Activated T-cell treated with anti-CD3 and anti-CD28 coated beads, Interleukin-2, amount 50 U/mL, for 4 hours (primary cell): ENCODE data around the gene DCAF7. TPM values are rescaled to one million over a fixed set of nuclear protein-coding genes. Genes with fewer than 3 reads are reported as not detected.

Experiments
- ATAC-seq, 2 donors: fragments of 200-7000 bp; cut with Tn5 transposase; one replicate each; pipeline ENCODE4 v1.10.0; 2021
- DNase-seq: peaks from one replicate; pipeline ENCODE4 v3.0.0-alpha.2; 2020
- H3K27me3 Mint-ChIP-seq: one replicate; pipeline ENCODE4 v1.8.0; 2021; ENCODE audit warnings: low read depth, mixed read lengths
- H3K36me3 Mint-ChIP-seq: one replicate; pipeline ENCODE4 v1.8.0; 2022; ENCODE audit warnings: mixed read lengths; ENCODE audit not compliant: insufficient read depth
- H3K4me1 Mint-ChIP-seq: one replicate; pipeline ENCODE4 v1.8.0; 2021; ENCODE audit warnings: low read depth, mixed read lengths
- H3K4me3 Mint-ChIP-seq: one replicate; pipeline ENCODE4 v1.8.0; 2021; ENCODE audit warnings: mild to moderate bottlenecking, moderate library complexity, mixed read lengths
- H3K9me3 Mint-ChIP-seq: one replicate; pipeline ENCODE4 v1.8.0; 2021; ENCODE audit warnings: mixed read lengths
- total RNA-seq, 3 donors: library from RNA; stranded (reverse); gene quantifications; one replicate each; pipeline ENCODE4 v1.2.1, GENCODE V29; 2021

DCAF7 gene
- total RNA-seq, 3 donors from 2014 or later, result 82.1 to 89.7 (median 86.0) TPM

- Mint-ChIP-seq H3K27me3 (peaks cover 19% of the 10 kb centered on the region), H3K9me3 (no peaks in the 10 kb centered on the region), H3K4me1 (peaks cover 3% of the 10 kb centered on the region), H3K36me3 (no peaks in the 10 kb centered on the region), H3K4me3 (no peak overlapping the region)
- no peak for ATAC-seq
- no peak for DNase-seq
Measured at GRCh38 chr17:63533433-63534077, 16.7 kb upstream of the DCAF7 start.

- H3K4me1 Mint-ChIP-seq, result peaks cover 5% of the 10 kb centered on the region
Measured at GRCh38 chr17:63534078-63534570, 16.2 kb upstream of the DCAF7 start.

DNA sequence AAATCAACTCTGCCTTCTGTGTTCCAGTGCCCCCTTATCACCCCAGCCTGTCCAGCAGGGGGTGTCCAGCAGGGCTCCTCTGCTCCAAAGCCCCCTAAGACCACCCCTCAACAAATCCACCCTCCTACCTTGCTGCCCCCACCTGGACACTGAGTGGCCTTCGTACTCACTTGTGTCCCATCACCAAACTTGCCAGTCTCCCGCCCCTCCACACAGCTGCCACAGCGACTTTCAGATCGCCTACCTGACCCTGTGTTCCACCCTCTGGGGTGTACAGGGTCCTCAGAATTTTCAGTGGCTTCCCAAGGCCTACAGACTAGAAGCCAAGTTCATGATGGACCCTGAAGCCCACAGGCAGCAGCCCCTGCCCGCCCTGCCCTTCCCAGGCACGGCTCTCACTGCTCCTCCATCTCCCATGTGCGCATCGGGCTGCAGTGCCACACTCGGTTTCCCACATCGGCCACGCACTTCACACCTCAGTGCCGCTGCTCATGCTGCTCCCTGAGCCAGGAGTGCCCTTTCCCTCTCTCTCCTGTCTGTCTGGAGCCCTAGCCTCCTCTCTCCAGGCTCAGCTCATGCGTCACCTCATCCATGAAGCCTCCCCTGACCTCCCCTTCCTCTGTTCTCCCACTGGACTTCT is 15.3 kb upstream of the DCAF7 start:
- Mint-ChIP-seq H3K27me3 (peaks cover 33% of the 10 kb centered on the region), H3K9me3 (no peaks in the 10 kb centered on the region), H3K4me3 (no peak overlapping the region), H3K4me1 (peaks cover 5% of the 10 kb centered on the region), H3K36me3 (no peaks in the 10 kb centered on the region)
- no peak for ATAC-seq
- DNase-seq, result no peak

More at GRCh38 chr17:63534078-63534570, 16.2 kb upstream of the DCAF7 start:
- Mint-ChIP-seq H3K36me3 (no peaks in the 10 kb centered on the region), H3K4me3 (no peak overlapping the region), H3K9me3 (no peaks in the 10 kb centered on the region), H3K27me3 (peaks cover 25% of the 10 kb centered on the region)
- no peak for ATAC-seq
- DNase-seq, result no peak

DNA sequence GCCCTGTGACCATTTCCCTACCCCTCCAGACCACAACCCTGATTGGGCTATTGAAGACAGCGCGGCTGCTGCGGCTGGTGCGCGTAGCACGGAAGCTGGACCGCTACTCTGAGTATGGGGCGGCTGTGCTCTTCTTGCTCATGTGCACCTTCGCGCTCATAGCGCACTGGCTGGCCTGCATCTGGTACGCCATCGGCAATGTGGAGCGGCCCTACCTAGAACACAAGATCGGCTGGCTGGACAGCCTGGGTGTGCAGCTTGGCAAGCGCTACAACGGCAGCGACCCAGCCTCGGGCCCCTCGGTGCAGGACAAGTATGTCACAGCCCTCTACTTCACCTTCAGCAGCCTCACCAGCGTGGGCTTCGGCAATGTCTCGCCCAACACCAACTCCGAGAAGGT is 14.6 kb upstream of the DCAF7 start:
- H3K9me3 Mint-ChIP-seq, result no peaks in the 10 kb centered on the region
- peaks cover 5% of the 10 kb centered on the region for H3K4me1 Mint-ChIP-seq
- H3K4me3 Mint-ChIP-seq, result no peak overlapping the region
- H3K36me3 Mint-ChIP-seq, result no peaks in the 10 kb centered on the region
- no peak for ATAC-seq
- H3K27me3 Mint-ChIP-seq, result peaks cover 35% of the 10 kb centered on the region
- DNase-seq, result no peak

DNA sequence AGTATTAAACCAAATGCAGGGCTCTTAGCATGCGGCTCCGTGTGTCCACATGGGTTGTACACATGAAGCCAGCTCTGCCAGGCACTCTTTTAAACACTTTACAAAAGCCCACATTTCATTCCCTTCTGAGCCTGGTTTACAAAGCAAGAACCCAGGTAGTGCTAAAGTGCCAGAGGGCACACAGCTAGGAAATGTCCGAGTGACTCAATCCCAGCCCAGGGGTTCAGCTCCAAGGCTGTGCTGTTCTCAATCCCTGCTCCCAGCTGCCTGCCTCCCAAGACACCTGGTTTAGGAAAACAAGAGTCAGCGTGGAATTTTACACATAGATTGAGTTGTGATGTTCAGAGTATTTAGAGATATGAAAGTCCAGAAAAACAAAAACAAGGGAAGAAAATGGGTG is 13.3 kb upstream of the DCAF7 start:
- Mint-ChIP-seq H3K4me1 (peaks cover 5% of the 10 kb centered on the region), H3K36me3 (no peaks in the 10 kb centered on the region), H3K9me3 (no peaks in the 10 kb centered on the region), H3K4me3 (no peak overlapping the region), H3K27me3 (peaks cover 39% of the 10 kb centered on the region)
- ATAC-seq (no peak), DNase-seq (no peak)

GRCh38 chr17:63537991-63538692 is 12.1 kb upstream of the DCAF7 start:
- ATAC-seq (peak; percentile 58), DNase-seq (no peak)
- peaks cover 39% of the 10 kb centered on the region for H3K27me3 Mint-ChIP-seq
- peaks cover 5% of the 10 kb centered on the region for H3K4me1 Mint-ChIP-seq
- peak overlapping the region; percentile 31 for H3K4me3 Mint-ChIP-seq
- H3K36me3 Mint-ChIP-seq, result no peaks in the 10 kb centered on the region
- no peaks in the 10 kb centered on the region for H3K9me3 Mint-ChIP-seq

DNA sequence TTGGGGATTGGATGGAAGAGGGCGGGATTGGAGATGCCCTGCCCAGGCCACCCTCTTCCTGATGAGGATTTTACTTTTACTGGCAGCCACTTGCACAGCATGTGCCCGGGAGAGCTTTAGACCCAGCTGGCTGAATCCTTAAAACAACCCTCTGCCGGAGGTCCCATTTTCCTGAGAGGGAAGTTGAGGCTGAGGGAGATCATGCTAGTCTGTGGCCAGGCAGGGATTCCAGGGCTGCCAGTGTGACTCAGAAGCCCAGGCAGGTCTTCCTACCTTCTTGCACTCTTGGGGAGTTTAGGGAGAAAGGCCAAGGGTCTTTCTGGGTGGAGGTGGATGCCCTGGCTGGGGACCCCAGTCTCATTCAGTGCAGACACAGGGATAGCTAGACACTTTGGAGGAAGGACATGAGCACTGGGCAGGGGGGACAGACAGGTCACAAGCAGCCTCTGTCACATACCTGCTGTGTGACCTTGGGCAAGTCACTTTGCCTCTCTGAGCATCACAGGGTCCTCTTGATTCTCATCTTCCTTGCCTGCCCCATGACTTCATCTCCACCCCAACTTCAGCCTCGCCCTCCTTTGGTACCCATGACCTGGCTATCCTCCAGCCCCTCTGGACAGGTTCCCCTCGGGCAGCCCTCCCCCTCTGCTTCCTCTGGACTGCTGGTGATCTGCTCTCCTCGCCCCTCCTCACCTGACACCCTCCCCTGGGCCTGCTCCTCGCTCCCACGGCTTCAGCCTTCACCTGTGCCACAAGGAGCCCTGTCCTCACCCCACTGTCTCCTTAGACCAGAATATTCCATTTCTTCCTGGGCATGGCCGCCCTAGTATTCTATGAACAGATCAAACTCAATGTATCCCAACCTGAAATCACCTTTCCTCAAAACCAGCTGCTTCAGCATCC is 11.3 kb upstream of the DCAF7 start:
- peaks cover 39% of the 10 kb centered on the region for H3K27me3 Mint-ChIP-seq
- no peaks in the 10 kb centered on the region for H3K9me3 Mint-ChIP-seq
- H3K4me1 Mint-ChIP-seq, result peaks cover 5% of the 10 kb centered on the region
- no peaks in the 10 kb centered on the region for H3K36me3 Mint-ChIP-seq
- DNase-seq, result no peak
- H3K4me3 Mint-ChIP-seq, result peak overlapping the region; percentile 31
- no peak for ATAC-seq

GRCh38 chr17:63540590-63540989 is 9.7 kb upstream of the DCAF7 start:
- Mint-ChIP-seq H3K36me3 (no peaks in the 10 kb centered on the region), H3K4me3 (no peak overlapping the region), H3K27me3 (peaks cover 33% of the 10 kb centered on the region), H3K9me3 (no peaks in the 10 kb centered on the region), H3K4me1 (peaks cover 5% of the 10 kb centered on the region)
- ATAC-seq, result no peak
- DNase-seq, result no peak

DNA sequence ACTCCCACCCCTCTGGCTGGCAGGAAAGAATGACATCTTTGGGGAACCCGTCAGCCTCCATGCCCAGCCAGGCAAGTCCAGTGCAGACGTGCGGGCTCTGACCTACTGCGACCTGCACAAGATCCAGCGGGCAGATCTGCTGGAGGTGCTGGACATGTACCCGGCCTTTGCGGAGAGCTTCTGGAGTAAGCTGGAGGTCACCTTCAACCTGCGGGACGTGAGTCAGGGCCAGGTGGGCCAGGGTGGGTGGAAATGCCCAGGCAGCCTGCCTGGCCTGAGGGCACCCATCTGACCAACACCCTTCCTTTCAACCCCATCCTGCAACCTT is 8.1 kb upstream of the DCAF7 start:
- no peak for DNase-seq
- Mint-ChIP-seq H3K36me3 (no peaks in the 10 kb centered on the region), H3K4me1 (peaks cover 5% of the 10 kb centered on the region), H3K27me3 (peaks cover 30% of the 10 kb centered on the region), H3K4me3 (no peak overlapping the region), H3K9me3 (no peaks in the 10 kb centered on the region)
- no peak for ATAC-seq

GRCh38 chr17:63542942-63543821 is 7.1 kb upstream of the DCAF7 start:
- ATAC-seq, result no peak
- DNase-seq, result no peak
- peaks cover 5% of the 10 kb centered on the region for H3K4me1 Mint-ChIP-seq
- H3K36me3 Mint-ChIP-seq, result no peaks in the 10 kb centered on the region
- H3K9me3 Mint-ChIP-seq, result no peaks in the 10 kb centered on the region
- peaks cover 22% of the 10 kb centered on the region for H3K27me3 Mint-ChIP-seq
- H3K4me3 Mint-ChIP-seq, result no peak overlapping the region

GRCh38 chr17:63543822-63544420 is 6.4 kb upstream of the DCAF7 start:
- Mint-ChIP-seq H3K4me1 (no peaks in the 10 kb centered on the region), H3K9me3 (no peaks in the 10 kb centered on the region), H3K27me3 (peaks cover 16% of the 10 kb centered on the region), H3K4me3 (no peak overlapping the region), H3K36me3 (no peaks in the 10 kb centered on the region)
- DNase-seq (no peak), ATAC-seq (no peak)

DNA sequence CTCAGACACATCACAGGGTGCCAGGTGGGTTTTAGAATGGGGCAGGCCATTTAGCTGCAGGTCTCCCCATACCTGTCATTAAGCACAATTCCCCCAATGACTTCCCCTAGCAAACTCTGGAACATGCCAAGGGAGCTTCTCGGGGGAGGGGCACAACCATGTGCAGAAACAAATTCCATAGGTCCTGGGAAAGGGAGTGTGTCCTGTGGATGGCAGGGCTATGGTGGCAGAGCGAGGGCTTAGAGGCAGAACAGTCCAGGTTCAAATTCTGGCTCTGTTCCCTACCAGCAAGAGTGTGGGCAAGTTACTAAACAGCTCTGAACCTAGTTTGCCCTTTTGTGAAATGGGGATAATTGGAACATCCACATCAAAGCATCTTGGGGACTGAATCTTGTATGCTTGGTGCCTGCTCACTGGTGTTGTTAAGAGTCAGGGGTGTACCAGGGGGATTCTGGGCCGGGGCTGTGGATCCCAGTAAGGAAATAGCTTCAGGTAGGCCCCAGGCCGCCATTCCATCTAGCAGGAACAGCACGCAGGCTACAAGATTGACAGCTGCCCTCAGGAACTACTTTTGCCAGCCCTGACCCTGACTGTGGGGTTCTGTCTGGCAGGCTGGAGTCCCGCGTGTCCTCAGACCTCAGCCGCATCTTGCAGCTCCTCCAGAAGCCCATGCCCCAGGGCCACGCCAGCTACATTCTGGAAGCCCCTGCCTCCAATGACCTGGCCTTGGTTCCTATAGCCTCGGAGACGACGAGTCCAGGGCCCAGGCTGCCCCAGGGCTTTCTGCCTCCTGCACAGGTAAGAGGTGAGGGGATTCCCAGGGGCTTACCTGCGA is 5.6 kb upstream of the DCAF7 start:
- no peak for DNase-seq
- Mint-ChIP-seq H3K27me3 (peaks cover 8% of the 10 kb centered on the region), H3K4me1 (peaks cover 2% of the 10 kb centered on the region), H3K36me3 (no peaks in the 10 kb centered on the region), H3K4me3 (no peak overlapping the region), H3K9me3 (no peaks in the 10 kb centered on the region)
- ATAC-seq, result no peak
